HCT116 (cell line): ENCODE measurements around the gene S100A12.

Experiments
- CBX3 ChIP-seq: IDR thresholded peaks from 2 replicates; pipeline ENCODE4 v1.6.1; 2012; ENCODE audit warnings: low read depth
- CEBPB ChIP-seq: IDR thresholded peaks from 2 replicates; pipeline ENCODE4 v1.6.1; 2012; ENCODE audit warnings: low read depth
- EZH2 ChIP-seq: fragments of 200-600 bp; sonication (generic); IDR thresholded peaks from 2 replicates; pipeline ENCODE4 v1.6.1; 2017; ENCODE audit warnings: antibody characterized with exemption, mixed run types
- JUND ChIP-seq: IDR thresholded peaks from 2 replicates; pipeline ENCODE4 v1.6.1; 2012
- POLR2A ChIP-seq: IDR thresholded peaks from 2 replicates; pipeline ENCODE4 v1.7.0; 2011; ENCODE audit warnings: borderline replicate concordance; ENCODE audit not compliant: insufficient read depth, insufficient read length; ENCODE audit errors: extremely low read depth
- RAD21 ChIP-seq: IDR thresholded peaks from 2 replicates; pipeline ENCODE4 v1.6.1; 2012; ENCODE audit warnings: low read depth, mild to moderate bottlenecking
- SIN3A ChIP-seq: IDR thresholded peaks from 2 replicates; pipeline ENCODE4 v1.6.1; 2012; ENCODE audit warnings: low read depth
- SRF ChIP-seq: IDR thresholded peaks from 2 replicates; pipeline ENCODE4 v1.6.1; 2012; ENCODE audit warnings: low read depth
- ZFX ChIP-seq: fragments of 450-650 bp; IDR thresholded peaks from 2 replicates; pipeline ENCODE4 v1.6.1; 2017
- ZNF274 ChIP-seq: fragments of 200-500 bp; sonication (Bioruptor generic); IDR thresholded peaks from 2 replicates; pipeline ENCODE4 v1.6.1; 2014; ENCODE audit warnings: mild to moderate bottlenecking, low read depth, low read length, inconsistent platforms
- TF ChIP-seq, protein P1 (sequence below), 3 experiments: fragments of 200-600 bp in 1 of 3; sonication (generic) in 1 of 3; IDR thresholded peaks in 2 of 3; conservative IDR thresholded peaks in 1 of 3; 2 replicates each; pipeline ENCODE4 v1.5.1; 2012 to 2017; ENCODE audit warnings: low read depth in 2 of 3, low read length in 2 of 3, antibody characterized with exemption in 1 of 3, borderline replicate concordance in 1 of 3, control low read depth in 1 of 3, mild to moderate bottlenecking in 1 of 3, mixed read lengths in 1 of 3, mixed run types in 1 of 3, moderate library complexity in 1 of 3; ENCODE audit not compliant: insufficient read depth in 1 of 3
- TF ChIP-seq, protein P2 (sequence below): IDR thresholded peaks from 2 replicates; pipeline ENCODE4 v1.6.1; 2012

DNA sequence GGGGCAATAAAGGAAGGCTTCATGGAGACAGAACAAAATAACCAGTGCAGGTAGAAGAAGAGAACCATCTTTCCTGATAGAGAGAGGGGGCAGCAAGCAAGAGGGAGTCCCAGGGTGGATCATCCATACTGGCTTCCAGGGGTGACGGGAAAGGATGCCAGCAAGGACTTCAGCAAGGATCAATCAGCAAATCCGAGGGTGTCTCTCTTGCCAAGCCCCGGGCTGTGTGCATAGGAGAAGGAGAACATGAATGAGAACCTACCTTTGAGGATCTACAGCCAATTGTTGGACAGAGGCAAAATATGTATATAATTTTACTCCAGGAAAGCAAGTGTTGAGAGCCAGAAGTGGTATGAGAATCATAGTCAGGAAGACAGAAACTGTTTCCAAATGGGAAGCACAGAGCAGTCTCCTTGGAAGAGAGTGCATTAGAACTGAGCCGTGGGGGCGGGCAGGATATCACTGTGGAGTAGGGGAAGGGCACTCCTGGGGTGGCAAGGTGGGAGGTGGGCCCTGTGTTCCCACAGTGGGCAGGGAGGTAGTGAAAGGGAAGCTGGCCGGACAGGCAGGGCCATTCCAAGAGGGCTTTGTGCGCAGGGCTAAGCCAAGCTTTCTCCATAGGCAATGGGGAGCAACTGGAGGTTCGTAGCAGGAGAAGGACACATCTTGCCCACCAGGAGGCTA lies 18.9 kb downstream of the S100A12 start:
- TF ChIP-seq JUND (no peak), ZNF274 (no peak), CBX3 (no peak), POLR2A (no peak), SIN3A (no peak), EZH2 (no peak), ZFX (no peak), SRF (no peak), RAD21 (no peak), CEBPB (no peak)
- TF ChIP-seq, protein P1, sequence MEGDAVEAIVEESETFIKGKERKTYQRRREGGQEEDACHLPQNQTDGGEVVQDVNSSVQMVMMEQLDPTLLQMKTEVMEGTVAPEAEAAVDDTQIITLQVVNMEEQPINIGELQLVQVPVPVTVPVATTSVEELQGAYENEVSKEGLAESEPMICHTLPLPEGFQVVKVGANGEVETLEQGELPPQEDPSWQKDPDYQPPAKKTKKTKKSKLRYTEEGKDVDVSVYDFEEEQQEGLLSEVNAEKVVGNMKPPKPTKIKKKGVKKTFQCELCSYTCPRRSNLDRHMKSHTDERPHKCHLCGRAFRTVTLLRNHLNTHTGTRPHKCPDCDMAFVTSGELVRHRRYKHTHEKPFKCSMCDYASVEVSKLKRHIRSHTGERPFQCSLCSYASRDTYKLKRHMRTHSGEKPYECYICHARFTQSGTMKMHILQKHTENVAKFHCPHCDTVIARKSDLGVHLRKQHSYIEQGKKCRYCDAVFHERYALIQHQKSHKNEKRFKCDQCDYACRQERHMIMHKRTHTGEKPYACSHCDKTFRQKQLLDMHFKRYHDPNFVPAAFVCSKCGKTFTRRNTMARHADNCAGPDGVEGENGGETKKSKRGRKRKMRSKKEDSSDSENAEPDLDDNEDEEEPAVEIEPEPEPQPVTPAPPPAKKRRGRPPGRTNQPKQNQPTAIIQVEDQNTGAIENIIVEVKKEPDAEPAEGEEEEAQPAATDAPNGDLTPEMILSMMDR (IDR thresholded peaks at IDR 0.05 in 2 of 3, conservative IDR thresholded peaks at IDR 0.05 in 1 of 3; ENCODE audit: borderline replicate concordance in 1 of 3, insufficient read depth in 1 of 3, low read depth in 2 of 3, low read length in 2 of 3) = no peak
- TF ChIP-seq, protein P2, sequence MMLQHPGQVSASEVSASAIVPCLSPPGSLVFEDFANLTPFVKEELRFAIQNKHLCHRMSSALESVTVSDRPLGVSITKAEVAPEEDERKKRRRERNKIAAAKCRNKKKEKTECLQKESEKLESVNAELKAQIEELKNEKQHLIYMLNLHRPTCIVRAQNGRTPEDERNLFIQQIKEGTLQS = no peak
